ENCODE measurements around the gene TBXAS1.

DNA sequence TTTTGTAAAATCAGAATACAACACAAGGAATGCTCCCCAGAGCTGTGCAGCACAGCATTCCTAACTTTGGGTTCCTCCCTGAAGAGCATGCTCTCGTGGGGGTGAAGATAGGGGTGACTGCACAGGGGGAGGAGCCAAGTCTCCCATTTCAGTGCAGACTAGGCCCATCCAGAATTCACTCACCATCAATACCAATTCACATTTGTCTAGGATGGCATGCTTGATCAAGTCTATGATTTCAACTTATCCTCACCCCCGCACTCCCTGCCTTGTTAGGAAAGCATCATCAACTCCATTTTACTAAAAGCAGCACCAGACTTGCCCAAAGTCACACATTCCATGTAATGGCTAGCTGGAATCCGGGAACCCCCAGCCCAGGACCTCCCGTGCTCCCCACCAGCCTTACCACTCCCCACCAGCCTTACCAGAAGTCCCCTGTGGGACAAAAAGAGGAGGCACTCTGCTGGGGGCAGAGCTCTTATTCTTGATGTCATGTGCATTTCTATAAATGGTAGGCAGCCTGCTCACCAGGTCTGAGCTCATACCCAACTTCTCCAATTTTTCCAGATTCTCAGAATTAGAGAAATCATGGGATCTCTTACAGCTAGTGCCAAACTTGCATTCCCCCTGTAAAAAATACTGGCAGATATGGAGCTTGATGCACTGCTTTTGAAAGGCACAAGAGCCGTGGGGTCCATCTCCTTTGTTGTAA is 227.5 kb downstream of the TBXAS1 start:
- TF ChIP-seq, protein P1, sequence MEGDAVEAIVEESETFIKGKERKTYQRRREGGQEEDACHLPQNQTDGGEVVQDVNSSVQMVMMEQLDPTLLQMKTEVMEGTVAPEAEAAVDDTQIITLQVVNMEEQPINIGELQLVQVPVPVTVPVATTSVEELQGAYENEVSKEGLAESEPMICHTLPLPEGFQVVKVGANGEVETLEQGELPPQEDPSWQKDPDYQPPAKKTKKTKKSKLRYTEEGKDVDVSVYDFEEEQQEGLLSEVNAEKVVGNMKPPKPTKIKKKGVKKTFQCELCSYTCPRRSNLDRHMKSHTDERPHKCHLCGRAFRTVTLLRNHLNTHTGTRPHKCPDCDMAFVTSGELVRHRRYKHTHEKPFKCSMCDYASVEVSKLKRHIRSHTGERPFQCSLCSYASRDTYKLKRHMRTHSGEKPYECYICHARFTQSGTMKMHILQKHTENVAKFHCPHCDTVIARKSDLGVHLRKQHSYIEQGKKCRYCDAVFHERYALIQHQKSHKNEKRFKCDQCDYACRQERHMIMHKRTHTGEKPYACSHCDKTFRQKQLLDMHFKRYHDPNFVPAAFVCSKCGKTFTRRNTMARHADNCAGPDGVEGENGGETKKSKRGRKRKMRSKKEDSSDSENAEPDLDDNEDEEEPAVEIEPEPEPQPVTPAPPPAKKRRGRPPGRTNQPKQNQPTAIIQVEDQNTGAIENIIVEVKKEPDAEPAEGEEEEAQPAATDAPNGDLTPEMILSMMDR (IDR thresholded peaks at IDR 0.05), result no peak
- no peak for TF ChIP-seq POLR2A (IDR thresholded peaks at IDR 0.05)

All from heart left ventricle (tissue), 13 donors.